HG03521 (cell line): ENCODE measurements around the gene STK40.

Experiments
- ATAC-seq: cut with Tn5 transposase; IDR thresholded peaks from one replicate; pipeline ENCODE4 v1.9.1; 2021; ENCODE audit warnings: mild to moderate bottlenecking, moderate library complexity; ENCODE audit not compliant: unreplicated experiment

Gene STK40

GRCh38 chr1:36346741-36347370, 38.9 kb downstream of the STK40 start:
- no peak for ATAC-seq

GRCh38 chr1:36345353-36345752, 40.4 kb downstream of the STK40 start:
- no peak for ATAC-seq

- ATAC-seq, result no peak
Measured at GRCh38 chr1:36344395-36344680, 41.4 kb downstream of the STK40 start.

- no peak for ATAC-seq
Measured at GRCh38 chr1:36343651-36344394, 41.9 kb downstream of the STK40 start.

- no peak for ATAC-seq
Measured at GRCh38 chr1:36342426-36343185, 43.1 kb downstream of the STK40 start.

GRCh38 chr1:36341626-36342320, 44.0 kb downstream of the STK40 start:
- no peak for ATAC-seq

GRCh38 chr1:36339615-36340014, 46.1 kb downstream of the STK40 start:
- ATAC-seq, result no peak

- no peak for ATAC-seq
Measured at GRCh38 chr1:36339215-36339614, 46.5 kb downstream of the STK40 start.

- no peak for ATAC-seq
Measured at GRCh38 chr1:36337830-36338229, 47.9 kb downstream of the STK40 start.

GRCh38 chr1:36330940-36331339, 54.8 kb downstream of the STK40 start:
- no peak for ATAC-seq

GRCh38 chr1:36329817-36330216, 55.9 kb downstream of the STK40 start:
- no peak for ATAC-seq

GRCh38 chr1:36328713-36329112, 57.0 kb downstream of the STK40 start:
- no peak for ATAC-seq

- no peak for ATAC-seq
Measured at GRCh38 chr1:36328088-36328480, 57.6 kb downstream of the STK40 start.

- no peak for ATAC-seq
Measured at GRCh38 chr1:36327421-36328087, 58.2 kb downstream of the STK40 start.

- ATAC-seq, result no peak
Measured at GRCh38 chr1:36326499-36326898, 59.2 kb downstream of the STK40 start.

- ATAC-seq, result no peak
Measured at GRCh38 chr1:36324353-36324703, 61.4 kb downstream of the STK40 start.

GRCh38 chr1:36323636-36324352, 61.9 kb downstream of the STK40 start, which contains the start of gene EVA1B:
Gene EVA1B (minus strand): TSS chr1:36323645. CDS start chr1:36323037, 608 bp downstream.
- ATAC-seq, result no peak

GRCh38 chr1:36322786-36323635, 62.7 kb downstream of the STK40 start:
- no peak for ATAC-seq

GRCh38 chr1:36322041-36322785, 63.5 kb downstream of the STK40 start:
- ATAC-seq, result no peak
